AG04450 (cell line): ENCODE measurements around the gene PTPRR. TPM values are rescaled to one million over a fixed set of nuclear protein-coding genes. Genes with fewer than 3 reads are reported as not detected.

Experiments used
- CTCF ChIA-PET: fragments of 300-600, 350-600 bp; formaldehyde crosslinking; extraction: SDS; loops from one replicate; lab custom pipeline; 2022; ENCODE audit warnings: antibody characterized with exemption, inconsistent platforms; lab: Charles Lee
- POLR2A ChIA-PET: fragments of 350-600 bp; formaldehyde crosslinking; extraction: SDS; loops from one replicate; lab custom pipeline; 2021; ENCODE audit warnings: antibody characterized with exemption, inconsistent platforms; lab: Yijun Ruan, JAX
- DNase-seq: peaks from one replicate; pipeline ENCODE4 v3.0.0-alpha.2; 2011; ENCODE audit warnings: low read depth, low spot score
- H3K27ac ChIP-seq: one replicate; pipeline ENCODE4 v1.5.1; 2012; ENCODE audit warnings: low read depth, low read length, control low read depth
- H3K27me3 ChIP-seq: one replicate; pipeline ENCODE4 v1.6.0; 2012; ENCODE audit warnings: low read length; ENCODE audit not compliant: control insufficient read depth, insufficient read depth
- H3K4me3 ChIP-seq: 2 replicates; pipeline ENCODE4 v1.5.1; 2011; ENCODE audit warnings: mild to moderate bottlenecking, low read depth, low read length, control low read depth
- H3K9me3 ChIP-seq: 2 replicates; pipeline ENCODE4 v1.5.1; 2012; ENCODE audit warnings: low read length; ENCODE audit not compliant: control insufficient read depth, insufficient read depth
- CTCF ChIP-seq: IDR thresholded peaks from 2 replicates; pipeline ENCODE4 v1.5.1; 2011; ENCODE audit warnings: low read depth, low read length, control low read depth, inconsistent platforms
- polyA plus RNA-seq: library from polyadenylated mRNA; depleted of rRNA; stranded (reverse); fragments of >200 nt; gene quantifications from 2 replicates; pipeline ENCODE4 v1.2.3, GENCODE V29; 2011

The PTPRR gene
- polyA plus RNA-seq, 1 experiment, result 0.07 TPM

GRCh38 chr12:70843363-70843762 is 77.2 kb downstream of the PTPRR start:
- Histone ChIP-seq H3K9me3 (no peaks in the 10 kb centered on the region), H3K27ac (no peak overlapping the region), H3K27me3 (no peaks in the 10 kb centered on the region), H3K4me3 (no peak overlapping the region)
- ChIA-PET POLR2A (no interaction called here), CTCF (interaction anchor here (0.6 kb wide), 1 partner anchor 115 kb away, joined by 3 read pairs; no protein-coding TSS in a partner anchor)
- DNase-seq, result no peak
- no peak for TF ChIP-seq CTCF

GRCh38 chr12:70842942-70843341 is 77.6 kb downstream of the PTPRR start:
- DNase-seq, result no peak
- no peak overlapping the region for H3K4me3 ChIP-seq
- H3K27ac ChIP-seq, result no peak overlapping the region
- H3K27me3 ChIP-seq, result no peaks in the 10 kb centered on the region
- ChIA-PET CTCF (interaction anchor here (0.6 kb wide), 1 partner anchor 114 kb away, joined by 3 read pairs; no protein-coding TSS in a partner anchor), POLR2A (no interaction called here)
- H3K9me3 ChIP-seq, result no peaks in the 10 kb centered on the region
- no peak for TF ChIP-seq CTCF

- no peaks in the 10 kb centered on the region for H3K9me3 ChIP-seq
- TF ChIP-seq CTCF, result no peak
- no peak overlapping the region for H3K4me3 ChIP-seq
- CTCF ChIA-PET, result no interaction called here
- DNase-seq, result no peak
- H3K27me3 ChIP-seq, result no peaks in the 10 kb centered on the region
- POLR2A ChIA-PET, result no interaction called here
- no peak overlapping the region for H3K27ac ChIP-seq
These were observed 78.4 kb downstream of the PTPRR start for GRCh38 chr12:70842136-70842535.

GRCh38 chr12:70840656-70841350 is 79.7 kb downstream of the PTPRR start:
- ChIA-PET CTCF (no interaction called here), POLR2A (no interaction called here)
- no peak for TF ChIP-seq CTCF
- Histone ChIP-seq H3K9me3 (no peaks in the 10 kb centered on the region), H3K4me3 (no peak overlapping the region), H3K27ac (no peak overlapping the region), H3K27me3 (no peaks in the 10 kb centered on the region)
- DNase-seq, result no peak

GRCh38 chr12:70839544-70839943 is 81.0 kb downstream of the PTPRR start:
- TF ChIP-seq CTCF, result no peak
- POLR2A ChIA-PET, result no interaction called here
- no peaks in the 10 kb centered on the region for H3K27me3 ChIP-seq
- H3K9me3 ChIP-seq, result no peaks in the 10 kb centered on the region
- CTCF ChIA-PET, result no interaction called here
- no peak for DNase-seq
- no peak overlapping the region for H3K27ac ChIP-seq
- H3K4me3 ChIP-seq, result no peak overlapping the region
